Ovary (tissue), 3 donors: ENCODE results near the gene ZNF74.

ENCODE experiments used
- CTCF ChIP-seq, 3 donors: fragments of 450-650 bp in 2 of 3; fragments of 200-600 bp in 1 of 3; IDR thresholded peaks; one replicate each; pipeline versions ENCODE4 v1.5.1 to v1.8.0; 2016 to 2022; ENCODE audit warnings: antibody characterized with exemption in 3 of 3, mild to moderate bottlenecking in 1 of 3
- EP300 ChIP-seq: sonication (generic); formaldehyde crosslinking; IDR thresholded peaks from one replicate; pipeline ENCODE4 v1.6.1; 2017; ENCODE audit warnings: antibody characterized with exemption
- donor health status: DM: no; HTN: no; CAD: no.

GRCh38 chr22:20391222-20391621, 2.7 kb upstream of the ZNF74 start:
- no peak for TF ChIP-seq CTCF (IDR thresholded peaks at IDR 0.05)
- TF ChIP-seq EP300, result no peak
